ENCODE measurements around the gene RXFP3.
"Not testable (repeated sequence)": the region's sequence is repeated elsewhere in the genome, so short reads cannot be mapped to it uniquely, and the experiment has no call there.

Gene RXFP3, protein sequence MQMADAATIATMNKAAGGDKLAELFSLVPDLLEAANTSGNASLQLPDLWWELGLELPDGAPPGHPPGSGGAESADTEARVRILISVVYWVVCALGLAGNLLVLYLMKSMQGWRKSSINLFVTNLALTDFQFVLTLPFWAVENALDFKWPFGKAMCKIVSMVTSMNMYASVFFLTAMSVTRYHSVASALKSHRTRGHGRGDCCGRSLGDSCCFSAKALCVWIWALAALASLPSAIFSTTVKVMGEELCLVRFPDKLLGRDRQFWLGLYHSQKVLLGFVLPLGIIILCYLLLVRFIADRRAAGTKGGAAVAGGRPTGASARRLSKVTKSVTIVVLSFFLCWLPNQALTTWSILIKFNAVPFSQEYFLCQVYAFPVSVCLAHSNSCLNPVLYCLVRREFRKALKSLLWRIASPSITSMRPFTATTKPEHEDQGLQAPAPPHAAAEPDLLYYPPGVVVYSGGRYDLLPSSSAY

DNA sequence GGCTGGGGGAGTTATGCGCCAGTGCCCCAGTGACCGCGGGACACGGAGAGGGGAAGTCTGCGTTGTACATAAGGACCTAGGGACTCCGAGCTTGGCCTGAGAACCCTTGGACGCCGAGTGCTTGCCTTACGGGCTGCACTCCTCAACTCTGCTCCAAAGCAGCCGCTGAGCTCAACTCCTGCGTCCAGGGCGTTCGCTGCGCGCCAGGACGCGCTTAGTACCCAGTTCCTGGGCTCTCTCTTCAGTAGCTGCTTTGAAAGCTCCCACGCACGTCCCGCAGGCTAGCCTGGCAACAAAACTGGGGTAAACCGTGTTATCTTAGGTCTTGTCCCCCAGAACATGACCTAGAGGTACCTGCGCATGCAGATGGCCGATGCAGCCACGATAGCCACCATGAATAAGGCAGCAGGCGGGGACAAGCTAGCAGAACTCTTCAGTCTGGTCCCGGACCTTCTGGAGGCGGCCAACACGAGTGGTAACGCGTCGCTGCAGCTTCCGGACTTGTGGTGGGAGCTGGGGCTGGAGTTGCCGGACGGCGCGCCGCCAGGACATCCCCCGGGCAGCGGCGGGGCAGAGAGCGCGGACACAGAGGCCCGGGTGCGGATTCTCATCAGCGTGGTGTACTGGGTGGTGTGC lies at the start of gene RXFP3:
RXFP3 (plus strand) TSS at position 6 of the 636 bp plus-strand sequence; CDS start at position 361, 355 bp downstream.
- no peak for DNase-seq

DNA sequence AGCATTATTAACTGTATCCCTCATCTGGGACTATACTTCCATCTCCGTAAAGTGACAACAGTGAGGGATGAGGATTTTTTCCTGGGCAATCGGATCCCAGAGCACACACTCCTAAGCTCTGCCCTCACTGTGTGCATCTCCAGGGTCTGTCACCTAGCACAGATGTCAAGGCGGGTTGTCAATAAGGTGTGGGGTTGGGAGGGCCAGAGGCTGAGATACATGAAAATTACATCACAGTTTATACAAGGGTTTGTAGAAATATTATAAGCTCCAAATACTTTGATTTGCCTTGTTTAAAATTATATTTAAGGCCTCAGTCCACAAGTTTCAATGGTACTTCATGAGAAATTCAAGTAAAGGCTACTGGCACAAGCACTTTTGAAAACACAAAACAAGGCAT lies 48.9 kb upstream of the RXFP3 start:
- no peak for DNase-seq

DNA sequence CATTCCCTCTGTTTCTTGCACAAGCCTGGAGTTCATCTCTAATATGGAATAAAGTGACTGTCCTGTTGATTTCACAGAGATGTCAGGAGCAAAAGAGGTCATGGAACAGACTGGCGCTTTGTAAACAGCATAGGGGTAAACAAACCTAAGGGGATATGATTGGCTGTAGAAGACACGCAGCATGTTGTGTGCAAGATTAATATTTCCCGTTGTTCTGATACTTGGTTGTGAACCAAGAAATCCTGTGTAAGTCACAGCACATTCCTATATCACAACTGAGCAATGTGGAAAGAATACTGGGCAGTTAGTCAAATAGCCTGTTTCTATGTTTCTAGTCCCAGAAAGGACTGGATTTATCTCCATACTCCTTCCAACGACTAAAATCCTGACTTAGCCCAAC lies 47.6 kb upstream of the RXFP3 start:
- no peak for DNase-seq

DNA sequence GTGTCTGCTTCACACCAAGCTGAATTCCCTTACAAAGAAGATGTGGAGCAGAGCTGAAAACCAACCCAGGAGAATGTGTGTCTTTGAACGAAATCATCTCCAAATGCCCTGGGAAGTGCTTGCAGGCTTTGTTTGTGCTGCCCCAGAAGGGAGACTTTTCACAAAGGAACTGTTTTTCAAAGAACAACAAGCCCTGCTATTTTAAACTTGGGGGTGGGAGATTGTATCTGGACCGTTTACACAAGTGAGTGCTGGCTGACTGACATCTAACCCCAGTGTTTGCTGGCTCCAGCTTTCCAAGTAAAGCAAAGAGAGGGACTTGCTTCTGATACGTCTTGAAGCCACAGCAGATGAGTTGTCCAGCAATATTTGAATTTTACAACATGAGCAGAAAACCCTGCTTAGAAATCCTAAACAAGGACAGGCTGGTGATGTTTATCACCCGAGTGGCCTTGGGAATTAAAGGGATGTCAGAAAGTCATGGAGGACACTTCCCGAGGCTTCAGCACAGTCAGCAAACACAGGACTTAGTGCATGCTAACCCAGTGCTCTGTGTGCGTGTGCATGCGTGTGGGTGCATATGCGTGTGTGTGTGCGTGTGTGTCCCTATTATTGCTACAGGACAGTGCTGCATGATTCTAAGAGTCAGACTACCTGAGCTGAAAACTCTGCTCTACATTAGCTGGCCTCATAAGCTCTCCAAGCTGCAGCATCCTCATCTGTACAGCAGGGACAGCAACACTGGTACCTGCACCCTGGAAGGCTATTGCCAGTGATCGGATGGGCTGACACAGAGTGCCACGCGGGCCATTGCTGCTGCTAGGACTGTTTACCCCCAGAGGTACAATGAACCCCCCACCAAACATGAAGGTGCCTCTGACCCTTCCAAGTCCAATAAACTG lies 45.8 kb upstream of the RXFP3 start:
- no peak for DNase-seq

DNA sequence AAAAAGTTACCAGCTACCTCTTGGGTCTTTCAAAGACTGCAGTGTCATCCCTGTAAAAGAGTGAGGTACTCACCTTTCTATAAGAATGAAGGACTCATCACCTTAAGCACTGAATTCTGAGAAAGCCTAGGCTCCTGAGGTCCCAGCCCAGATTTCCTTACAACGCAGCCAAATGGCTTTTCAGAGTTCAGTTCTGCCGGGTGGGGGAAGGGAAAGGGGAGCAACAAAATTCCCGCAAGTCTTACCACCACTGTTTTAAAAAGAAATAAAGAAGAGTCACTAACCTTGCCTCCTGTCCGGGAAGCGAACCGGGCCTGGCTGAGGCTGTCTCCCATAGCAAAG lies 44.8 kb upstream of the RXFP3 start:
- no peak for DNase-seq

DNA sequence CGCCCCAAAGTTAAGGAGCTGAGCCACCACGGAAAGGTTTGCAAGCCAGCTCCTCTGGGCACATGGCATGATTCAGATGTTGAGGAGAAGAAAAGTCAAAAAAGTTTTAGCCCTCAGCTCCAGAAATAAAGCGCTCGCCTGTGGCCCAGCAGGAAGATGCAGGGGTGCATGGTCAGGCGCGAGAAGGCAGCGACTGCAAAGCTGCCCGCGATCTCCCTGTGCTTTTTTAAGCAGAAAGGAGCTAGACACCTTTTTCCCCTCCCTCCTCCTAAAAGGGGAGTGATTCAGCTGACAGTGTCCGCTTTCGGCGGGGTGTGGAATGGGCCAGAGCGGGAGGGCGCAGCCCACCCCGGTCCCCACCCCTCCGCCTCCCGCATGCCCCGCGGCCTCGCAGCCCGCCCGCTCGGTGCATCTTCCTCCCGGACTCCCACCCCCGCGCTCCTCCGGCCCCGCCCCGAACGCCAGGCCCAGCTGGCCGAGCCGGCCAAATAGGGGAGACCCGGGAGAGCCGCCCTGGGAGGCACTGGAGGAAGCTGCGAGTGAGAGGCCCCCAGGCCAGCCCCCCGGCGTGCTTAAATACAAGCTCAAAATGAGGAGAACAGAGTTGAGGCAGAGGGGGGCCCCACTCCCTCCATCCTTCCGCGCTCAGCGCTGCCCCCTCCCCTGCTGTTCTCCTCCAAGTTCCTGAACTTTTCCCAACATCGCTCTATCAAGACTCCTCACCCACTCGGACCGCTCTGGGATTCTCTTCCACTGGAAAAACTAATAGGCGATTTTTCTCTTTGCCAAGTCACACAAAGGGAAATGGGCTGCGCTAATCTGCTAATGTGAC lies 44.2 kb upstream of the RXFP3 start, which contains the start of gene ADAMTS12:
ADAMTS12 (minus strand) TSS at position 203 of the 832 bp plus-strand sequence; CDS start at position 69, 134 bp downstream.
- no peak for DNase-seq

DNA sequence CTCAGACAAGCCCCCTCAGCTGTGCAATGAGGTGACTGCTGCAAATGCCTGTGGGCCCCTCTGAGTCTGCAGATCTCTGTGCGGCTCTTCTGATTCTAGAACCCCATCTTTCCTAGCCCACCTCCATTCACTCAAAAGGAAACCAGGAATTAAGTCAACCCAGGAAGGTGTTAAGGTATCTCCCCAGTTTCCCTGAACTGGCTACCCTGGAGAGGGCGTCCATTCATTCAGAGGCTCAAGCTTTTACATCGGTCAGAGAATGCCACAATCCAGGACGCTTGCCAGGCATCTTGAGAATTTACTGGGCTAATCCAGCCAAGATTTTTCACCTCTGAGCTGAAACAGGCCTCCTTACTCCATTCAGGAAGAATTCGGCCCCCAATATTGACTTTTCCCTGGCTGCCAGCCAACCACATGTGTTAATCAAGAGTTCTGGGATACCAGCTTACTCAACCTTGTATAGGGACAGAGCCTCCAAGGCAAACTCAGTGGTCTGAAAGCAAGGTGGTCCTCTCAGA lies 43.5 kb upstream of the RXFP3 start:
- no peak for DNase-seq

DNA sequence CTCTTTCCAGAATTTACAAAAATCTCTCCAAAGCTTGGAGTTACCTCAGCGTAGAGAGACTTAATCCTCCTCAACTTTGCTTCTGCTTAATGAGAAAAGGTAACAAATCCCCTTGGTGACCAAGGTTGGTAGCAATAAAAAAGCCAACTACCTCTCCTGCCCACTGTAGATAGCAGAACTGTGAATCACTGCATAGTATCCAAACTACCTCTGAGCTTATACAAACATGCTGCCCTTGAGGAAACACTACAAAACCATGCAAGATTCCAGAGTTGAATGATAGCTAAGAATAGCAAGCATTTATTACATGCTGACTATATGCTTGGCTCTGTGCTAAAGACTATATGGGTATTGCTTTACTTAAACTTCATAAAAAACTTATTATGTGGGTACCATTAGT lies 41.6 kb upstream of the RXFP3 start:
- no peak for DNase-seq

DNA sequence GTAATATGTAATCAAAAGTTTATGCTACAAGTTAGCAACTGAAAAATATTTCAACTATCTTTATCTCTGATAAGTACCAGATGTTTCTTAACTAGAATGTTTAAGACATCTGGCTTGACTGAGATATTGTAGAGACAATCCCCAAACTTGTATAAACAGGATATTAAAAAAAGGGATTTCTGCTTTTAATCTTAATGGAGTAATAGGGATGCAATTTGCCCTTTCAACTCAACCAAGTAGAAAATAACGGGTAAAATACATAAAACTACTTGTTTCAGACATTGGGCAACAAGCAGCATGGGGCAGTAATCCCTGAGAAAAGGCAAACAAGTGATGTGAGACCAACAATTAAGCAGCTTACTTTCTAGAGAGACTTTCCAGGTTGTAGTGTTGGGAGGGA lies 35.0 kb upstream of the RXFP3 start:
- DNase-seq, result no peak

DNA sequence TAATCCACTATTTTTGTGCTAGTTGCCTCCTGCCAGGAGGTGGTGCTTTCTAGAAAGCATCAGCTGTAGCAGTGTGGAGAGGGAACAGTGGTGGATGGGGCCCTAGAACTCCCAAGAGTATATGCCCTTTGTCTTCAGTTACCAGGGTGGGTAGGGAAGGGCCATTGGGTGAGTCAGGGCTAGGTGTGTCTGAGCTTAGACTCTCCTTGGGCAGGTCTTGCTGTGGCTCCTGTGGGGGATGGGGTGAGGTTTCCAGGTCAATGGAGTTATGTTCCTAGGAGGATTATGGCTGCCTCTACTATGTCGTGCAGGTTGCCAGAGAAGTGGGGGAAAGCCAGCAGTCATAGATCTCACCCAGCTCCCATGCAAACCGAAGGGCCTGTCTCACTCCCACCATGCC lies 33.1 kb upstream of the RXFP3 start:
- DNase-seq, result no peak

DNA sequence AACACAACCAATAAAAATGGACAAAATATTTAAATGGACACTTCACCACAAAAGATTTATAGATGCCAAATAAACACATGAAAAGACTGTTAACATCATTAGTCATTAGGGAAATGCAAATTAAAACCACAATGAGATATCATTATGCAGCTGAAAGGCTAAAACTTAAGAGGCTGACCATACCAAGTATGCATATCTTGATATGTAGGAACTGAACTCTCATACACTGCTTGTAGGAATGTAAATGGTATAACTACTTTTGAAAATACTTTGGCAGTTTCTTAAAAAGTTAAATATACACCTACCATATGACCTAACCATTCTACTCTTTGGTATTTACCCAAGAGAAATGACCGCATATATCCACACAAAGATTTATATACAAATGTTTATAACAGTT lies 30.8 kb upstream of the RXFP3 start:
- DNase-seq, result no peak

DNA sequence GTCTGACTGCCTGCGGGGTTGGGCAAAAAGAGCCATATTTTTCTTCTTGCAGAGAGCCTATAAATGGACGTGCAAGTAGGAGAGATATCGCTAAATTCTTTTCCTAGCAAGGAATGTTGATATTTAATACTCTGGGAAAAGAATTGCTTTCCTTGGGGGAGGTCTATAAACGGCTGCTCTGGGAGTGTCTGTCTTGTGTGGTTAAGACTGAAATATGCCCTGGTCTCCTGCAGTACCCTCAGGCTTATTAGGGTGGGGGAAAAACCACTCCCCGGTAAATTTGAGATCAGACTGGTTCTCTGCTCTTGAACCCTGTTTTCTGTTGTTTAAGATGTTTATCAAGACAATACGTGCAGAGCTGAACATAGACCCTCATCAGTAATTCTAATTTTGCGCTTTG lies 29.9 kb upstream of the RXFP3 start:
- DNase-seq, result not testable (repeated sequence)

DNA sequence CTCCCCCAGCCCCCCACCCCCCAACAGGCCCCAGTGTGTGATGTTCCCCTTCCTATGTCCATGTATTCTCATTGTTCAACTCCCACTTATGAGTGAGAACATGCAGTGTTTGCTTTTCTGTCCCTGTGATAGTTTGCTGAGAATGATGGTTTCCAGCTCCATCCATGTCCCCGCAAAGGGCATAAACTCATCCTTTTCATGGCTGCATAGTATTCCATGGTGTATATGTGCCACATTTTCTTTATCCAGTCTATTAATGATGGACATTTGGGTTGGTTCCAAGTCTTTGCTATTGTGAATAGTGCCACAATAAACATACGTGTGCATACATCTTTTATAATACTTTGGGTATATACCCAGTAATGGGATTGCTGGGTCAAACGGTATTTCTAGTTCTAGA lies 21.3 kb upstream of the RXFP3 start:
- not testable (repeated sequence) for DNase-seq

DNA sequence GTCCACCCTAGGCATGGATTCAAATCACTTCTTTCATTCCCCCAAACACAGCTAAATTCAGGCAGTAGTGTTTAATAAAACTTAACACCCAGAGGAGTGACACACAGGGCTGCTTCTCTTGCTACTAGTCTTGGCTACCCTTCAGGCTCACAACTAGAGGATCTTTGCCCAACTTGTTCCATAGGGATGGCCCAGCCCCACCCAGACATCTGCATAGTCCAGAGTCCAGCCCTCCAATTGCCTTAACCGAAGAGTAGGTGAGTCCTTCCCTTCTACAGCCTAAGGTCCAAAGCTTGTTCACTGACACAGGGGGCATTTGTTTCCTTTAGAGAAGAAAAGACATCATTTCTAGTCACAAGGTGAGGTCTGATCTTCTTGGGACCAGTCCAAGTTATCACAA lies 15.2 kb upstream of the RXFP3 start:
- DNase-seq, result no peak

DNA sequence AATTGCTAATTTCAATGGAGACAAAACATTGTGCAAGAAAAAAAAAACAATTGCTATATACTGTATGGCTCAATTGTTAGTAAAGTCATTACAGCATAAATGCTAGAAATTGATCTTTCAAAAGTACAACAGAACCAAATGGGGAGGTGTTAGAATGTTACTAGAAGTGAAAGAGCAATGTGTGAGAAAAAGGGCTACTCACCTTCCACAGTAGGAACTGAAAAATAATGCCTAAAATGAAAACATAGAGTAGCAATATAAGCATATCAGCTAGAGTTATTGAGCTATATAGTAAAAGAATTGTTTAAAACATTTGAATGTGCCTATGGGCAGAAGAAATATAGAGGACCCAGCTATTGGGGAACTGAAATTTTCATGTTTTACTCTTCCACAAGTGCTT lies 10.9 kb upstream of the RXFP3 start:
- no peak for DNase-seq

DNA sequence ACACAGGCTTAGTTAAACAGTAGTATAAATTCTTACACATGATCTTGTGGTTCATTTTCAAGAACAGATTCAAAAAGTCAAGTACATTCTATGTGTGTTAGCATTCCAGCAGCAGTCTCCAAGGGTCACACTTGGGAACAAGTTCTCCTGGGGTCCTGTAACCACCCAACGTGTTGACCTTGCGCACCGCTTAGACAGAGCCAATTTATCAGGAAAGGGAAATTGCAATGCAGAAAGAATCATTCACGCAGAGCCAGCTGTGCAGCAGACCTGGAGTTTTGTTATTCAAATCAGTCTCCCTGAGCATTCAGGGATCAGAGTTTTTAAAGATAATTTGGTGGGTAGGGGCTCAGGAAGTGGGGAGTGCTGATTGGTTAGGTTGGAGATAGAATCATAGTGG lies 8.5 kb upstream of the RXFP3 start:
- no peak for DNase-seq

DNA sequence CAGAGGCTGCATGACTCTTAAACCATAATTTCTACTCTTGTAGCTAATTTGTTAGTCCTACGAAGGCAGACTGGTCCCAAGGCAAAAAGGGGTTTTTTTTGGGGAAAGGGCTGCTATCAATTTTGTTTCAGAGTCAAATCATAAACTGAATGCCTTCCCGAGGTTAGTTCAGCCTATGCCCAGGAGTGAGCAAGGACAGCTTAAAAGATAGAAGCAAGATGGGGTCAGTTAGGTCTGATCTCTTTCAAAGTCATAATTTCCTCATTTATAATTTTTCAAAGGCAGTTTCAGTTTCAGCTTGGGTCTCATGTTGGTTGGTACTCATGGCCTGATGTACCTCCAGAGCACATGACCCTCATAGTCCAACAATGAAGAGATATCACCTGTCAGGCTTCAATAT lies 7.9 kb upstream of the RXFP3 start:
- no peak for DNase-seq

DNA sequence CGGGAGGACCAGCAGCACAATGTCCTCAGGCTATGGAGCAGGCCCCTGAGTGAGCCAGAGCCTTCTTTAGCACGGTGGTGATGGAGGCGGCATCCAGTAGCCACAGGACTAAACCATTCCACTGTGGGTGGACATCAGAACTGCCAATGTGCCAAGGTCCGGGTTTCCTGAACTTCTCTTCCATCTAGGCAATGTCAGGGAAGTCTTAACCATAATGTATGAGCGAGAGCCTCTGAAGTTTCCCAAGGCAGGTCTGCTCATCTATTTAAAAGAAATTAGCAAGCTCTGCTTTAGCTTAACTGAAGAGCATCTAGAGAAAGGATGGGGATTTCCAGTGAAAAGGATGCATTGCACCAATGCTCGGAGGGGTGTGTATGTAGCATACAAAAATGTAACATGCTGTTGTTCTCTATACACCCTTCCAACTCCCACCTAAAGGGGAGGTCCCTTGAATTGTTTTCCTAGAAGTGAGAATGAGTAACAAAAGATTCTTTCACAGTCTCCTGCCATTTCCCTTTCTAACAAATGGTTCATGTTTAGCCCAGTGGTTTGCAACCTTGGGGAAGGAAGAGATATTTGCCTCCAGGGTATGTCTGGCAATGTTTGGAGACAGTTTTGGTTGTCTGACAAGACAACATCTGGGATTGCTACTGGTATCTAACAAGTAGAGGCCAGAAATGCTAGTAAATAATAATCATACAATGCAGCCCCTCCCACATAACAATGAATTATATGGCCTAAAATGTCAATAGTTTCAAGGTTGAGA lies 6.1 kb upstream of the RXFP3 start:
- DNase-seq, result no peak

DNA sequence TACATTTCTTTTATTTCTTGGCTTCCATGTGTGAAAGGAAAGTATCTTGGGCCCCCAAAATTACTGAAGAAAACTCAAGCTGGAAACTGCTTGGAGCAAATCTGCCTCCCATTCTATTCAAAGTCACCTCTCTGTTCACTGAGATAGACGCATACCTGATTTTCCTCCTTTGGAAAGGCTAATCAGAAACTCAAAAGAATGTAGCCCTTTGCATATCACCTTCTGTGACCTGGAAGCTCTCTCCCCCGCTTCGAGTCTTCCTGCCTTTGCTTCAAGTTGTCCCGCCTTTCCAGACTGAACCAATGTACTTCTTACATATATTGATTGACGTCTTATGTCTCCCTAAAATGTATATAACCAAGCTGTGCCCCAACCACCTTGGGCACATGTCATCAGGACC lies 5.0 kb upstream of the RXFP3 start:
- no peak for DNase-seq

DNA sequence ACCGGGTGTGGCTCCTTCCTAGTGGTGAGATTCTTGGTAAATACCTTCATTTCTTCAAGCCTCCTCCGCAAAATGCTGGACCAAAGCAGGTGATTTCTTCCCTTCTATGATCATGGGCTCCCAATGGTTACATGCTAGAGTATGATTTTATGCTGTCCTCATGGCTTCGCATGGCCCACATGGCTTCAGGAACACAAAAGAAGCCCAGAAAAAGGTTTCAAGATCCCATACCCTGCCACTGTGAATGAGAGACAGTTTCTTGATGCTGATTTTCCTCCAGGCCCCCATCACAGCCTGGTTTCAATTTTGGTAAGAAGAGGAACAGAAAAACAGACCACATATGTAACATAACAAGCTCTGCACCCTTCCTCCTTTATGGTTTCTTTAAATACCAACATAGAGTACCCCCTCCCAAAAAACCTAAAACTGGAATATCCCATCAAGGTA lies 2.4 kb upstream of the RXFP3 start:
- DNase-seq, result no peak

DNA sequence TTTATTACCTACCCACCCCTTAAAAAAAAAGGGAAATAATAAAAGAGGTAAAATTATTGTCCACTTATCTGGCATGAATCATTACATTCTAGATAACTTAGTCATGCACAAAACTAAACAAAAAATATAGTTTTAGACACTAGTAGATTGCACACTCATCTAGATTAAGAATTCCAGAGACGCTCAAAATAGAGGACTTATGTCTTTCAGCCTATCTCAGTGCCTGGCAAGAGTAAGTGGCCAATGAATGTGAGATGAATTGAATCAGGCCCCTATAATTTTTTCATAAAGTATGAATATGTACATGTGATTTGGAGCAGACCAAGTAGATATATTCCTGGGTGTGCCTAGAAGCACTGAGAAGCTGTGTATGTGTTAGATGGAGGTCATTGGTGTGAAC lies 2.0 kb upstream of the RXFP3 start:
- no peak for DNase-seq

Data from NCI-H187 (cell line).